ENCODE data around the gene FAXC. TPM values are rescaled to one million over a fixed set of nuclear protein-coding genes. Genes with fewer than 3 reads are reported as not detected.

FAXC gene
- total and polyA plus RNA-seq, 10 donors: 0.05 to 1.0 (median 0.25) TPM; not detected in 1

GRCh38 chr6:99305021-99305554, 44.4 kb downstream of the FAXC start:
- no peak for TF ChIP-seq POLR2A (IDR thresholded peaks at IDR 0.05)
- TF ChIP-seq POLR2AphosphoS5 (IDR thresholded peaks at IDR 0.05): no peak
- no peak for TF ChIP-seq CTCF (IDR thresholded peaks at IDR 0.05 in 8 of 11, conservative IDR thresholded peaks at IDR 0.05 in 3 of 11)
- H3K36me3 ChIP-seq: no peaks in the 10 kb centered on the region
- H3K9me3 ChIP-seq: no peaks in the 10 kb centered on the region
- no peak for DNase-seq
- no peaks in the 10 kb centered on the region for H3K27me3 ChIP-seq (replicated peaks in 1 of 7)
- WGBS, 5 donors: 90 to 94% (median 93%) methylated on average over 5 of the region's 5 CpGs
- no peak overlapping the region for H3K27ac ChIP-seq
- intact Hi-C loops (cut with DNase I; ENCODE audit: low total_unique reads): no loop called here
- H3K4me1 ChIP-seq: no peaks in the 10 kb centered on the region
- H3K4me3 ChIP-seq: no peak overlapping the region

- no peak for TF ChIP-seq CTCF (IDR thresholded peaks at IDR 0.05 in 8 of 11, conservative IDR thresholded peaks at IDR 0.05 in 3 of 11)
- no peak for TF ChIP-seq POLR2AphosphoS5 (IDR thresholded peaks at IDR 0.05)
- TF ChIP-seq POLR2A (IDR thresholded peaks at IDR 0.05): no peak
- Histone ChIP-seq H3K4me1 (no peaks in the 10 kb centered on the region), H3K36me3 (no peaks in the 10 kb centered on the region), H3K4me3 (no peak overlapping the region), H3K27ac (no peak overlapping the region), H3K27me3 (replicated peaks in 1 of 7) (peaks cover 0 to 10% (median 0%) of the 10 kb centered on the region in 7 donors), H3K9me3 (no peaks in the 10 kb centered on the region)
- intact Hi-C loops (cut with DNase I; ENCODE audit: low total_unique reads): no loop called here
- DNase-seq: no peak
- WGBS, 5 donors: 77 to 86% (median 81%) methylated on average over 4 to 5 of the region's 5 CpGs
Observed at GRCh38 chr6:99297415-99297814, 52.1 kb downstream of the FAXC start.

- WGBS, 5 donors: 81 to 98% (median 96%) methylated on average over 1 of the region's 1 CpG
- Histone ChIP-seq H3K27ac (no peak overlapping the region), H3K4me1 (no peaks in the 10 kb centered on the region), H3K36me3 (no peaks in the 10 kb centered on the region), H3K9me3 (no peaks in the 10 kb centered on the region), H3K27me3 (replicated peaks in 1 of 7) (peaks cover 0 to 10% (median 0%) of the 10 kb centered on the region in 7 donors), H3K4me3 (no peak overlapping the region)
- no peak for TF ChIP-seq CTCF (IDR thresholded peaks at IDR 0.05 in 8 of 11, conservative IDR thresholded peaks at IDR 0.05 in 3 of 11)
- TF ChIP-seq POLR2AphosphoS5 (IDR thresholded peaks at IDR 0.05): no peak
- TF ChIP-seq POLR2A (IDR thresholded peaks at IDR 0.05): no peak
- intact Hi-C loops (cut with DNase I; ENCODE audit: low total_unique reads): no loop called here
- DNase-seq: no peak
Observed at GRCh38 chr6:99297006-99297405, 52.5 kb downstream of the FAXC start.

GRCh38 chr6:99296261-99296660, 53.2 kb downstream of the FAXC start:
- no peaks in the 10 kb centered on the region for H3K36me3 ChIP-seq
- H3K27me3 ChIP-seq (replicated peaks in 1 of 7): peaks cover 0 to 10% (median 0%) of the 10 kb centered on the region in 7 donors
- H3K4me3 ChIP-seq: no peak overlapping the region
- no peak overlapping the region for H3K27ac ChIP-seq
- no peaks in the 10 kb centered on the region for H3K9me3 ChIP-seq
- TF ChIP-seq CTCF (IDR thresholded peaks at IDR 0.05 in 8 of 11, conservative IDR thresholded peaks at IDR 0.05 in 3 of 11): no peak
- no peak for TF ChIP-seq POLR2AphosphoS5 (IDR thresholded peaks at IDR 0.05)
- no peak for TF ChIP-seq POLR2A (IDR thresholded peaks at IDR 0.05)
- no peaks in the 10 kb centered on the region for H3K4me1 ChIP-seq
- WGBS, 5 donors: 80 to 86% (median 83%) methylated on average over 5 of the region's 5 CpGs
- intact Hi-C loops (cut with DNase I; ENCODE audit: low total_unique reads): no loop called here
- DNase-seq: no peak
